Peyer's patch (tissue), 4 donors: Measurements from ENCODE around the gene NAV2. TPM values are rescaled to one million over a fixed set of nuclear protein-coding genes. Genes with fewer than 3 reads are reported as not detected.

Source experiments
- DNase-seq, 3 donors: peaks; one replicate each; pipeline ENCODE4 v3.0.0-alpha.2; 2017 to 2019
- H3K27ac ChIP-seq, 4 donors: fragments of 200-600 bp; sonication (generic); one replicate each; pipeline ENCODE4 v1.5.1; 2016 to 2019
- H3K27me3 ChIP-seq, 2 donors: fragments of 200-600 bp; sonication (generic); one replicate each; pipeline ENCODE4 v1.5.1; 2019
- H3K36me3 ChIP-seq, 3 donors: fragments of 200-600 bp; sonication (generic); one replicate each; pipeline ENCODE4 v1.5.1; 2016 to 2019
- H3K4me1 ChIP-seq, 4 donors: fragments of 200-600 bp; sonication (generic); one replicate each; pipeline ENCODE4 v1.5.1; 2016 to 2019
- H3K4me3 ChIP-seq, 4 donors: fragments of 200-600 bp; sonication (generic); 1 replicate in 3 of 4; 2 replicates in 1 of 4; pipeline ENCODE4 v1.5.1; 2016 to 2019; ENCODE audit warnings: mild to moderate bottlenecking in 1 of 4
- H3K9me3 ChIP-seq, 4 donors: fragments of 200-600 bp; sonication (generic); one replicate each; pipeline ENCODE4 v1.5.1; 2016 to 2019; ENCODE audit warnings: mild to moderate bottlenecking in 1 of 4
- POLR2A ChIP-seq, 2 donors: fragments of 450-650 bp; IDR thresholded peaks; one replicate each; pipeline ENCODE4 v1.5.1; 2017; ENCODE audit warnings: antibody characterized with exemption in 2 of 2, mild to moderate bottlenecking in 2 of 2, moderate library complexity in 2 of 2
- total RNA-seq, 4 donors: library from RNA; depleted of rRNA; stranded (reverse); fragments of >200 nt; gene quantifications; one replicate each; pipeline ENCODE4 v1.1.0, GENCODE V29; 2016
- TF ChIP-seq, protein P1 (sequence below), 6 experiments: fragments of 450-650 bp in 4 of 6; fragments of 200-600 bp in 2 of 6; sonication (generic) in 1 of 6; IDR thresholded peaks; one replicate each; pipeline ENCODE4 v1.5.1; 2017 to 2019; ENCODE audit warnings: antibody characterized with exemption in 6 of 6, mild to moderate bottlenecking in 3 of 6, moderate library complexity in 1 of 6

Gene NAV2
- total RNA-seq, 4 donors from 2014 or later: 6.0 to 48.7 (median 20.1) TPM

DNA sequence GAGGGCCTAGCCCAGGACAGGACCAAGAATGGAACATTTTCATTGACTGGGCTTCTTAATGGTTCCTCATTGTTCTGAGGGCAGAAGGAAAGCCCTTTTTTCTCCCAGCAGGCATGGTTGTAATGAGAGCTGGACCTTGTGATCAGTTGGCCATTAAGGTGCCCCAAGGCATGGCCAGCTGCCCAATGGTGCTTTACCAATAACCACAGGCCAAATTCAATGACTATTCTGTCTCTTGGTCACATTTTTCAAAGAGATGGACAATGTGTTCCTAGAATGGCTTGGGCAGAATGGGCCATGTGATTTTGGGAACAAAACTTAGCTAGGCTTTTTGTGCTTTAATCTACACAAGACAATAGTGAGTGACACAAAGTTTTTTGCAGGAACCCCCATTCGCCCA is 7.3 kb downstream of the NAV2 start:
- DNase-seq: no peak
- no peaks in the 10 kb centered on the region for H3K9me3 ChIP-seq
- no peak overlapping the region for H3K4me3 ChIP-seq
- H3K4me1 ChIP-seq: peaks cover 0 to 13% (median 0%) of the 10 kb centered on the region in 4 donors
- no peaks in the 10 kb centered on the region for H3K36me3 ChIP-seq
- no peaks in the 10 kb centered on the region for H3K27me3 ChIP-seq
- peak overlapping the region in 1 of 4 donors; percentile 23 for H3K27ac ChIP-seq
- TF ChIP-seq, protein P1, sequence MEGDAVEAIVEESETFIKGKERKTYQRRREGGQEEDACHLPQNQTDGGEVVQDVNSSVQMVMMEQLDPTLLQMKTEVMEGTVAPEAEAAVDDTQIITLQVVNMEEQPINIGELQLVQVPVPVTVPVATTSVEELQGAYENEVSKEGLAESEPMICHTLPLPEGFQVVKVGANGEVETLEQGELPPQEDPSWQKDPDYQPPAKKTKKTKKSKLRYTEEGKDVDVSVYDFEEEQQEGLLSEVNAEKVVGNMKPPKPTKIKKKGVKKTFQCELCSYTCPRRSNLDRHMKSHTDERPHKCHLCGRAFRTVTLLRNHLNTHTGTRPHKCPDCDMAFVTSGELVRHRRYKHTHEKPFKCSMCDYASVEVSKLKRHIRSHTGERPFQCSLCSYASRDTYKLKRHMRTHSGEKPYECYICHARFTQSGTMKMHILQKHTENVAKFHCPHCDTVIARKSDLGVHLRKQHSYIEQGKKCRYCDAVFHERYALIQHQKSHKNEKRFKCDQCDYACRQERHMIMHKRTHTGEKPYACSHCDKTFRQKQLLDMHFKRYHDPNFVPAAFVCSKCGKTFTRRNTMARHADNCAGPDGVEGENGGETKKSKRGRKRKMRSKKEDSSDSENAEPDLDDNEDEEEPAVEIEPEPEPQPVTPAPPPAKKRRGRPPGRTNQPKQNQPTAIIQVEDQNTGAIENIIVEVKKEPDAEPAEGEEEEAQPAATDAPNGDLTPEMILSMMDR (IDR thresholded peaks at IDR 0.05): no peak
- TF ChIP-seq POLR2A (IDR thresholded peaks at IDR 0.05): no peak

DNA sequence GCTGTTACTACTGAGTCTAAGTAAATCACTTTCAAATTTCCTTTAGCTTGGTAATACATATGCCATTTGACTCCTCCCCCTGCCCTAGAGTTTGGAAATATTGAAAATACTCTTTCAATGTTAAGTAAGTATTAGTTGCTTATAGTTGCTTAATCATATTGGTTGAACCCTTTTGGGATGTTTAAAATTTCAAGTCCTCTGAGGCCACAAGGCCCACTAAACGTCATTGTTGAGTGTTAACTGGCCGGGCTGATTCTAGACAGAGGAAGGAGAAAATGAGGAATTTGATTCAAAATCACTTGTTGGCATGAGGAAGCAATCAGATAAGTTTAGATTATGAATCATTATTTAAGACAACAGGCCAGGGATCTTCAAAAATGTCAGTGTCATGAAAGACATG is 8.5 kb downstream of the NAV2 start:
- Histone ChIP-seq H3K36me3 (no peaks in the 10 kb centered on the region), H3K4me1 (peaks cover 0 to 3% (median 0%) of the 10 kb centered on the region in 4 donors), H3K4me3 (no peak overlapping the region), H3K27me3 (no peaks in the 10 kb centered on the region), H3K9me3 (no peaks in the 10 kb centered on the region), H3K27ac (no peak overlapping the region)
- no peak for DNase-seq
- TF ChIP-seq, protein P1 (IDR thresholded peaks at IDR 0.05): no peak
- no peak for TF ChIP-seq POLR2A (IDR thresholded peaks at IDR 0.05)

DNA sequence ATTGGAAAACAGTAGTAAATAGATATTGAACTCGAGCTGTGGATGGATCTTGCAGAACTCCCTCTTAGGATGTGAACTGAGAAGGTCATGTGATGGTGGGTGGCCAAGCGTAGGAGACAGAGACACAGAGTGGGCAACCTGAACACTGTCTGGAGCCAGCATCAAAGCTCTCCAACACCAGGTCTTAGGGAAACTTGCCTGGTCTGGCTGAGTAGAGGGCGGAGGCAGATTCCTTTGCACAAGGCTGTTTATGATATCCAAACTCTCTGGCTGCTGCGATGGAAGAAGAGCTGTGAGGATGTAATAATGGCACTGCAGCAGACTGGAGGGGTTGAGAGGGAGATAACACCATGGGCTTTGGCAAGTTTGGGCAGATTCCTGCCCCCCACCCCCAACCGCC is 10.1 kb downstream of the NAV2 start:
- TF ChIP-seq POLR2A (IDR thresholded peaks at IDR 0.05): no peak
- TF ChIP-seq, protein P1 (IDR thresholded peaks at IDR 0.05): no peak
- no peaks in the 10 kb centered on the region for H3K27me3 ChIP-seq
- H3K36me3 ChIP-seq: no peaks in the 10 kb centered on the region
- no peaks in the 10 kb centered on the region for H3K9me3 ChIP-seq
- peak overlapping the region in 2 of 4 donors; percentile 39 to 58 for H3K27ac ChIP-seq
- peaks cover 0 to 3% (median 0%) of the 10 kb centered on the region in 4 donors for H3K4me1 ChIP-seq
- DNase-seq: no peak
- no peak overlapping the region for H3K4me3 ChIP-seq

DNA sequence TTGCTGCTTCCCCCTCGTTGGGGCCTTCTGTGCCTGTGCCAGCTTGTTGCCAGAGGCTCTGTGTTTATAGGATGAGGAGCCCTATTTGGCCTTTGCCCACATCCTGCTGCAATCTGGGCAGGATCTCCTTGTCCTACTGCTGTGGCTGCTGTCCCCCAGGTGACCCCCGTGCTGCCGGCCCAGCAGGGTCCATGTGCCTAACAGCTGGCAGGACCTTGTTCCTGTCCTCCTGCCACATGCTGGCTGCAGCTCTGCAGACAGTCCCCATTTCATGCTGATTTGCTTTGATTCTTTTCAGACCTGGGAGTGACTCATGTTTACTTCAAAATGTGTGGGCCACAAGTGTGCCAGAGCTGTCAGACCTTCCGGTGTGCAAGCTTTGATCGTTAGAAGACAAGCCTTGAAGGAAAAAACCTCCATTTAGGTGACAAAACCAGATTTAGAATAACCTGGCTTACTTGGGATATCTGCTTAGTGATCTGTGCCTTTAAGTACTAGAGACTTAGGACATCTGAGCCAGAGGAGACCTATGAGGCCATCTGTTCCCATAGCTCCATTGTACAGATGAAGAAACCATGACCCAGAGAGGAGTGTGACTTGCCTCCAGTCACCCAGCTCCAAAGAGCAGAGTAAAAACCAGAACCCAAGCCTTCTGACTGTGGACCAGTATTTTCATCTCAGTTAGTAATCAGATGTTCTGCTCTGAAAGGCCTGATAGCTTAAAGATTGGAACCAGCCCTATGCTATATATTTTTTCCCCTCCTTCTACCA is 11.1 kb downstream of the NAV2 start:
- Histone ChIP-seq H3K9me3 (no peaks in the 10 kb centered on the region), H3K4me3 (no peak overlapping the region), H3K27ac (peak overlapping the region in 3 of 4 donors; percentile 38 to 58 (median 39)), H3K4me1 (peaks cover 0 to 3% (median 0%) of the 10 kb centered on the region in 4 donors), H3K27me3 (no peaks in the 10 kb centered on the region), H3K36me3 (no peaks in the 10 kb centered on the region)
- no peak for TF ChIP-seq POLR2A (IDR thresholded peaks at IDR 0.05)
- TF ChIP-seq, protein P1 (IDR thresholded peaks at IDR 0.05): no peak
- DNase-seq: peak in 2 of 3 donors; percentile 21 to 49

DNA sequence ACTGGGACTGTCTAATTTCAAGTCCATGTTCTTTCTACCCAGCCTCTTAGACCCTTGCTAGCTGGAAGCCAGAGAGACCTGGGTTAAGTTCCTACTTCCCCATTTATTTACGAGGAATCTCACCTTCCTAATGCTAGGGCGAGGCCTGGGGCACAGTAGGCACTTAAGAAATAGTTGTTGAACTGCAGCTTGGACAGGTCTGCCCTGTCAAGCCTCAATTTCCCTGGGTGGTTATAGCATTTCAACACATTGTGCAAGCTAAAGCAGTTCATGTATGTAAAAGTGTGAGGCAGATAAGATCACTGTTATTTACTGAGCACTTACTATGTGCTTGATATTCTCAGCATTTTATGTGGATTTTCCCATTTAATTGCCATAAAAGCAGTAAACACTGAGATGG is 12.1 kb downstream of the NAV2 start:
- TF ChIP-seq, protein P1 (IDR thresholded peaks at IDR 0.05): no peak
- no peak for TF ChIP-seq POLR2A (IDR thresholded peaks at IDR 0.05)
- no peaks in the 10 kb centered on the region for H3K27me3 ChIP-seq
- H3K4me3 ChIP-seq: no peak overlapping the region
- H3K36me3 ChIP-seq: no peaks in the 10 kb centered on the region
- peaks cover 0 to 3% (median 0%) of the 10 kb centered on the region in 4 donors for H3K4me1 ChIP-seq
- H3K27ac ChIP-seq: peak overlapping the region in 2 of 4 donors; percentile 4 to 58
- no peaks in the 10 kb centered on the region for H3K9me3 ChIP-seq
- DNase-seq: no peak
